H9 (cell line): ENCODE data around the gene GP1BA. TPM values are rescaled to one million over a fixed set of nuclear protein-coding genes. Genes with fewer than 3 reads are reported as not detected.

Source experiments
- DNase-seq: peaks from one replicate; pipeline ENCODE4 v3.0.0-alpha.2; 2017
- H2AFZ ChIP-seq: one replicate; pipeline ENCODE4 v1.6.1; 2013; ENCODE audit warnings: mild to moderate bottlenecking, low read length, control low read depth, moderate library complexity
- H2AK5ac ChIP-seq: 2 replicates; pipeline ENCODE4 v1.6.1; 2013; ENCODE audit warnings: low read length, control low read depth, mixed read lengths; ENCODE audit not compliant: insufficient read length
- H2BK120ac ChIP-seq: one replicate; pipeline ENCODE4 v1.6.1; 2013; ENCODE audit warnings: low read depth, mild to moderate bottlenecking, low read length, control low read depth, inconsistent platforms; ENCODE audit not compliant: poor library complexity, severe bottlenecking
- H2BK12ac ChIP-seq: 2 replicates; pipeline ENCODE4 v1.6.1; 2013; ENCODE audit warnings: low read length, control low read depth, mixed read lengths, low read depth; ENCODE audit not compliant: insufficient read length
- H2BK15ac ChIP-seq: 2 replicates; pipeline ENCODE4 v1.6.1; 2013; ENCODE audit warnings: low read depth, low read length, control low read depth
- H2BK20ac ChIP-seq: one replicate; pipeline ENCODE4 v1.6.1; 2013; ENCODE audit warnings: low read depth, mild to moderate bottlenecking, low read length, control low read depth, inconsistent platforms; ENCODE audit not compliant: poor library complexity, severe bottlenecking
- H2BK5ac ChIP-seq: 2 replicates; pipeline ENCODE4 v1.6.1; 2013; ENCODE audit warnings: low read length, control low read depth, mixed read lengths; ENCODE audit not compliant: insufficient read length
- H3K14ac ChIP-seq: 2 replicates; pipeline ENCODE4 v1.6.1; 2013; ENCODE audit warnings: low read length, control low read depth; ENCODE audit not compliant: insufficient read depth
- H3K18ac ChIP-seq: 2 replicates; pipeline ENCODE4 v1.6.1; 2013; ENCODE audit warnings: low read depth, mild to moderate bottlenecking, mixed read lengths, low read length, control low read depth; ENCODE audit not compliant: insufficient read length
- H3K23ac ChIP-seq: 2 replicates; pipeline ENCODE4 v1.6.1; 2013; ENCODE audit warnings: low read length, control low read depth, mixed read lengths, low read depth; ENCODE audit not compliant: insufficient read length
- H3K23me2 ChIP-seq: 2 replicates; pipeline ENCODE4 v1.6.1; 2013; ENCODE audit warnings: low read depth, mild to moderate bottlenecking, mixed read lengths, low read length, control low read depth; ENCODE audit not compliant: insufficient read length, poor library complexity, severe bottlenecking
- H3K27ac ChIP-seq: 2 replicates; pipeline ENCODE4 v1.5.1; 2013; ENCODE audit warnings: low read length, control low read depth, mixed read lengths, low read depth; ENCODE audit not compliant: insufficient read length
- H3K27me3 ChIP-seq: 2 replicates; pipeline ENCODE4 v1.6.1; 2013; ENCODE audit warnings: low read length, control low read depth, inconsistent platforms; ENCODE audit not compliant: insufficient read depth
- H3K4ac ChIP-seq: 2 replicates; pipeline ENCODE4 v1.6.1; 2013; ENCODE audit warnings: low read depth, mild to moderate bottlenecking, control low read depth, inconsistent platforms, low read length, moderate library complexity
- H3K4me1 ChIP-seq: 2 replicates; pipeline ENCODE4 v1.6.1; 2013; ENCODE audit warnings: low read length, control low read depth, inconsistent platforms; ENCODE audit not compliant: insufficient read depth
- H3K4me2 ChIP-seq: 2 replicates; pipeline ENCODE4 v1.6.1; 2013; ENCODE audit warnings: low read length, control low read depth, mixed read lengths; ENCODE audit not compliant: insufficient read length, insufficient read depth
- H3K56ac ChIP-seq: 2 replicates; pipeline ENCODE4 v1.6.1; 2013; ENCODE audit warnings: low read depth, mild to moderate bottlenecking, mixed read lengths, low read length, control low read depth; ENCODE audit not compliant: insufficient read length
- H3K79me1 ChIP-seq: 2 replicates; pipeline ENCODE4 v1.6.1; 2013; ENCODE audit warnings: low read depth, mild to moderate bottlenecking, moderate library complexity, low read length, control low read depth, inconsistent platforms; ENCODE audit not compliant: insufficient read depth, poor library complexity, severe bottlenecking
- H3K79me2 ChIP-seq: 2 replicates; pipeline ENCODE4 v1.6.1; 2013; ENCODE audit warnings: low read length, control low read depth, inconsistent platforms; ENCODE audit not compliant: insufficient read depth
- H3K9ac ChIP-seq: 2 replicates; pipeline ENCODE4 v1.6.1; 2013; ENCODE audit warnings: low read length, control low read depth, mixed read lengths; ENCODE audit not compliant: insufficient read length; ENCODE audit errors: extremely low read depth
- H3K9me3 ChIP-seq: one replicate; pipeline ENCODE4 v1.6.1; 2013; ENCODE audit warnings: low read depth, low read length, inconsistent platforms; ENCODE audit not compliant: control insufficient read depth
- H3T11ph ChIP-seq: one replicate; pipeline ENCODE4 v1.6.1; 2013; ENCODE audit warnings: mild to moderate bottlenecking, low read length, control low read depth, inconsistent platforms
- H4K20me1 ChIP-seq: one replicate; pipeline ENCODE4 v1.6.1; 2013; ENCODE audit not compliant: control insufficient read depth, insufficient read length, insufficient read depth
- H4K5ac ChIP-seq: 2 replicates; pipeline ENCODE4 v1.6.1; 2013; ENCODE audit warnings: low read depth, mild to moderate bottlenecking, mixed read lengths, low read length, control low read depth; ENCODE audit not compliant: insufficient read length
- H4K8ac ChIP-seq: replicated peaks from 2 replicates; pipeline ENCODE4 v1.6.1; 2013; ENCODE audit warnings: low read length, control low read depth, mixed read lengths, low read depth; ENCODE audit not compliant: insufficient read length
- H4K91ac ChIP-seq: 2 replicates; pipeline ENCODE4 v1.6.1; 2013; ENCODE audit warnings: low read depth, mild to moderate bottlenecking, moderate library complexity, mixed read lengths, low read length, control low read depth; ENCODE audit not compliant: insufficient read length
- H3K27ac Mint-ChIP-seq, 3 experiments: 2 replicates in 2 of 3; 3 replicates in 1 of 3; pipeline ENCODE4 v1.8.0; 2020 to 2021; ENCODE audit warnings: mixed read lengths in 3 of 3, mild to moderate bottlenecking in 1 of 3, moderate library complexity in 1 of 3
- H3K27me3 Mint-ChIP-seq: 2 replicates; pipeline ENCODE4 v1.8.0; 2021; ENCODE audit warnings: low read depth, mild to moderate bottlenecking, moderate library complexity, mixed read lengths
- H3K36me3 Mint-ChIP-seq, 3 experiments: 2 replicates in 2 of 3; 3 replicates in 1 of 3; pipeline ENCODE4 v1.8.0; 2020 to 2021; ENCODE audit warnings: low read depth in 3 of 3, mixed read lengths in 3 of 3; ENCODE audit not compliant: insufficient read depth in 1 of 3
- H3K4me1 Mint-ChIP-seq, 2 experiments: 2 replicates each; pipeline ENCODE4 v1.8.0; 2020; ENCODE audit warnings: mixed read lengths in 2 of 2
- H3K4me3 Mint-ChIP-seq, 2 experiments: 2 replicates in 1 of 2; 3 replicates in 1 of 2; pipeline ENCODE4 v1.8.0; 2020 to 2021; ENCODE audit warnings: mild to moderate bottlenecking in 2 of 2, mixed read lengths in 2 of 2, moderate library complexity in 1 of 2
- H3K9me3 Mint-ChIP-seq, 2 experiments: 2 replicates in 1 of 2; 3 replicates in 1 of 2; pipeline ENCODE4 v1.8.0; 2020; ENCODE audit warnings: mild to moderate bottlenecking in 2 of 2, mixed read lengths in 2 of 2, moderate library complexity in 1 of 2
- CTCF ChIP-seq: fragments of 200-600 bp; sonication (generic); conservative IDR thresholded peaks from 3 replicates; pipeline ENCODE4 v1.8.0; 2021; ENCODE audit warnings: antibody characterized with exemption, mild to moderate bottlenecking
- WGBS: extraction: QIAGEN DNeasy Blood & Tissue Kit; methylation state at CpG from one replicate; pipeline ENCODE4 v1.1.7; 2013; ENCODE audit warnings: missing lambda C conversion rate, low lambda C conversion rate, mixed read lengths; ENCODE audit not compliant: insufficient read length; ENCODE audit errors: extremely low coverage; 5-methylcytosine and 5-hydroxymethylcytosine counted together
- total RNA-seq: library from RNA; stranded (reverse); gene quantifications from 2 replicates; pipeline ENCODE4 v1.2.1, GENCODE V29; 2021

The GP1BA gene
- total RNA-seq, 1 experiment from 2014 or later = not detected

- H3T11ph ChIP-seq = no peak overlapping the region
- no peak overlapping the region for H4K91ac ChIP-seq
- no peaks in the 10 kb centered on the region for H3K27me3 ChIP-seq
- no peaks in the 10 kb centered on the region; the same call in 1 of the 2 replicates for H3K27me3 Mint-ChIP-seq
- no peak for TF ChIP-seq CTCF
- H3K79me2 ChIP-seq = no peaks in the 10 kb centered on the region
- H2BK15ac ChIP-seq = no peak overlapping the region
- no CpG with 5 or more reads among the region's 10 CpGs for WGBS
- H3K14ac ChIP-seq = no peak overlapping the region
- H4K8ac ChIP-seq = no peak overlapping the region
- H3K23me2 ChIP-seq = no peaks in the 10 kb centered on the region
- H2BK5ac ChIP-seq = no peak overlapping the region
- H3K79me1 ChIP-seq = no peaks in the 10 kb centered on the region
- H2BK120ac ChIP-seq = no peak overlapping the region
- H3K4me2 ChIP-seq = no peak overlapping the region
- H3K27ac ChIP-seq = no peak overlapping the region
- H4K5ac ChIP-seq = no peak overlapping the region
- no peak for DNase-seq
- H3K36me3 Mint-ChIP-seq = no peaks in the 10 kb centered on the region
- H2BK20ac ChIP-seq = no peak overlapping the region
- H2BK12ac ChIP-seq = no peak overlapping the region
- H2AFZ ChIP-seq = no peak overlapping the region
- no peaks in the 10 kb centered on the region for H4K20me1 ChIP-seq
- H3K9ac ChIP-seq = no peak overlapping the region
- peaks cover 3% of the 10 kb centered on the region; the same call in 1 of the 2 replicates for H3K4me1 ChIP-seq
- no peaks in the 10 kb centered on the region for H3K9me3 Mint-ChIP-seq
- no peaks in the 10 kb centered on the region for H3K9me3 ChIP-seq
- no peak overlapping the region for H3K27ac Mint-ChIP-seq
- H3K4me1 Mint-ChIP-seq = peaks cover 7% of the 10 kb centered on the region in 2 experiments
- H2AK5ac ChIP-seq = no peak overlapping the region
- H3K56ac ChIP-seq = no peak overlapping the region
- no peak overlapping the region for H3K4ac ChIP-seq
- no peak overlapping the region for H3K23ac ChIP-seq
- H3K4me3 Mint-ChIP-seq = no peak overlapping the region
- H3K18ac ChIP-seq = no peak overlapping the region
Observed at GRCh38 chr17:4920351-4921048, 11.6 kb upstream of the GP1BA start.
